SK-N-MC (cell line): Measurements from ENCODE around the gene FCMR.

Experiments used
- DNase-seq: peaks from one replicate; pipeline ENCODE4 v3.0.0-alpha.2; 2011; ENCODE audit warnings: low read depth, low spot score
- H3K27ac ChIP-seq: fragments of 200-600 bp; sonication (generic); 2 replicates; pipeline ENCODE4 v1.5.1; 2016; ENCODE audit warnings: mixed run types
- H3K36me3 ChIP-seq: fragments of 200-600 bp; sonication (generic); 2 replicates; pipeline ENCODE4 v1.6.1; 2017; ENCODE audit warnings: antibody characterized with exemption, low read length, mixed read lengths; ENCODE audit not compliant: insufficient read depth
- H3K4me3 ChIP-seq: fragments of 200-600 bp; sonication (generic); 2 replicates; pipeline ENCODE4 v1.5.1; 2016
- H3K9ac ChIP-seq: fragments of 200-600 bp; sonication (generic); 2 replicates; pipeline ENCODE4 v1.8.0; 2017; ENCODE audit warnings: mixed run types, mixed read lengths; ENCODE audit not compliant: insufficient read length
- H3K9me3 ChIP-seq: fragments of 200-600 bp; sonication (generic); 2 replicates; pipeline ENCODE4 v1.6.1; 2017; ENCODE audit warnings: low read depth, mild to moderate bottlenecking, antibody characterized with exemption, low read length, moderate library complexity, mixed read lengths
- EZH2 ChIP-seq: fragments of 200-600 bp; sonication (generic); IDR thresholded peaks from one replicate; pipeline ENCODE4 v1.6.1; 2017; ENCODE audit warnings: antibody characterized with exemption
- FOXP2 ChIP-seq: optimal IDR thresholded peaks from 2 replicates; pipeline ENCODE3; 2011; ENCODE audit warnings: mild to moderate bottlenecking, moderate library complexity; ENCODE audit not compliant: insufficient read depth; ENCODE audit errors: extremely low read length, control extremely low read depth
- POLR2AphosphoS5 ChIP-seq: IDR thresholded peaks from 2 replicates; pipeline ENCODE4 v1.6.1; 2012; ENCODE audit warnings: mild to moderate bottlenecking, low read depth, low read length, borderline replicate concordance

Gene FCMR

DNA sequence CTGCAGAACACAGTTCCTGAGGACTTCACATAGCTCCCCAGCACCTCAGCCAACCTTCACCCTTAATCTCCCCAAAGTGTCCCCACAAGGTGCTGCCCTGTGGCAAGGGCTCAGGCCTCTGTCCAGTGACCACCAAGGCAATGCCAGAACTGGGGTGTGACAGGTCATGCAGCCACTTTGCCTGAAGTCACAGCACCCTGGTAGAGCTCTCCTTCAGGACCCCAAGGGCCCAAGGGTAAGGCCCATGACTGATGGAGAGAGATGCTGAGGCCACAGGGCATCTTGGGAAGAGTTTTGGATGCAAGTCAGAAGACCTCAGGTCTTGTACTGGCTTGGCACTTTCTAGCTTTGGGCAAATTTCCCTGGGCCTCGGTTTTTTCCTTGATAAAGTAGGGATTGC lies 783 bp upstream of the FCMR start:
- no peak for DNase-seq
- Histone ChIP-seq H3K36me3 (no peaks in the 10 kb centered on the region), H3K9ac (no peak overlapping the region), H3K9me3 (no peaks in the 10 kb centered on the region), H3K27ac (no peak overlapping the region), H3K4me3 (no peak overlapping the region)
- no peak for TF ChIP-seq POLR2AphosphoS5
- TF ChIP-seq EZH2 = no peak
- no peak for TF ChIP-seq FOXP2

DNA sequence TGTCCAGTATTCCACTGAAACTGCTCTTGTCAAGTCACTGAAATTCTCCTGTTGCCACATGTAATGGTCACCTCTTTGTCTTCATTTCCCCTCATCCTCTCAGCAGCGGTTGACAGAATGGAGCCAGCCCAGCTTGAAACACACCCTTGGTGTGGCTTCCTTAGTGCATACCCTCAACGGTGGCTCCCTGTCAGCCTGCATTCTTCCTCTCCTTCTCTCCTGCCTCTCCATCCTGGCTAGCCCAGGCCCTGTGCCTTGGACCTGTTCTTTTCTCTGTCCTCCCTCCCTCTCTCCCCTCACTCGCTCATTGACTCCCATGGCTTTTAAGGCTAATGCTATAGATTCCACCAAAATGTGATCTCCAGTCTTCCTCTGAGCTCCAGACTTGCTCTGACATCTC lies 3.7 kb downstream of the FCMR start:
- DNase-seq = no peak
- no peak overlapping the region for H3K9ac ChIP-seq
- H3K36me3 ChIP-seq = no peaks in the 10 kb centered on the region
- H3K9me3 ChIP-seq = no peaks in the 10 kb centered on the region
- TF ChIP-seq FOXP2 (no peak), POLR2AphosphoS5 (no peak), EZH2 (no peak)
- H3K27ac ChIP-seq = no peak overlapping the region
- no peak overlapping the region for H3K4me3 ChIP-seq

DNA sequence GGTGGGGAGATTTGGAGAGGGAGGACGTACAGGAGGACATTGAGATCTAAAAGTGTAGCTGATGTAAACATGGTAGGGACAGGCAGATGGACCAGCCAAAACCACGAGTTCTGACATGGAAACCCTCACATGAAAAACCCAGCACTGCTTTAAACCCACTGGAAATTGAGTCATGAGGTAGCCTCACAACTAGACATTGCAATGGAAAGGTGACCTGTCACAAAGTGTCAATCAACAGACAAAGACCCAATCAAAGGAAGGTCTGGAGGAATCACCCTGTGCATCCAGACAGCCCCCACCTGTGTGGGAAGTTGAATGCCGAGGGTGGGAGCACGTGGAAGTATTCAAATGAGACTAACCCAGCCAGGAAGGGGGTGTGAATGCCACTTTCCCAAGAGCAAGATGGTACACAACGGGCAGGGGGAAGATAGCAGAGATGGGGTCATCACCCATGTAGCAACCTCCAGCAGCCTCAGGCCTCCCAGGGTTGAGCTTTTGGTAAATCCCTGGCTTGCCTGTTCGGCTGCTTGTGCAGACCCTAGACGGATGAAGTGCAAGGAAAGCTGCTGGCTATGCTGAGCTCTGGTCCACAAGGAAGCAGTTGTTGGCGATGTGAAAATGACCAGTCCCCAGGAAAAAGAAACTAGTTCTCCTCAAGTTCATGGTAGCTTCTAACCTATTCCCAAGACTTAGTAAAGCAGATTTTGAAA lies 5.6 kb downstream of the FCMR start:
- Histone ChIP-seq H3K9ac (no peak overlapping the region), H3K27ac (no peak overlapping the region), H3K9me3 (no peaks in the 10 kb centered on the region), H3K4me3 (no peak overlapping the region), H3K36me3 (no peaks in the 10 kb centered on the region)
- DNase-seq = no peak
- TF ChIP-seq FOXP2 = no peak
- no peak for TF ChIP-seq POLR2AphosphoS5

DNA sequence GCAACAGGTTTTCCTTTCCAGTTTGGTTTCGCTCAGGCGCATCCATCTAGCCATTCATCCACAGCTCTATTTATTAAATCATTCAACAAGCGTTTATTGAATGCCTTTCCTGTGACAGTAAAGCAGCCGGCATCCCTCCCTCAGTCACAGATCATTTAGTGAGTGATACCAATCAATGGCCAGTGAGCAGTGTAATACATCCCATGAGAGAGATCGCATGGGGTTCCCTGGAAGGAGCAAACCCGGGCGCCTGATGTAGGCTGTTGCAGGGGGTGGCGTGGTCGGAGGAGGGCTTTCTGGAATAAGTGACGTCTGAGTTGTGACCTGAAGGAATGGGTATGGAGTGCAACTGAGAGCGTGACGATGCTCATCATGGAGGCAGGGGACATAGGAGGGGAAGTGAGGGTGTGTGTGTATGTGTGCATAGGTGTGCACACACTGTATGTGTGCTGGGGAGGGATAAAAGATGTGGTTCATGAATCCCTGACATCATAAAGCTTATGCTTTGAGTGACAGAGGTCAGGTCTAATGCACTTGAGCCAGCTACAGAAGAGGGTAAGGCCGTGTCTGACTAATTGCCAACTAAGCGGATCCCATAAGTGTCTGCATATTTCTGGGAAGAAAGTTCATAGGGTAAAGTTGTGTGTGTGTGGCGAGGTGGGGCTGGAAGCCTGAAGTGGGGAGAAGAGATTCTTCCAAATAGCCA lies 6.6 kb downstream of the FCMR start:
- H3K9me3 ChIP-seq = no peaks in the 10 kb centered on the region

DNA sequence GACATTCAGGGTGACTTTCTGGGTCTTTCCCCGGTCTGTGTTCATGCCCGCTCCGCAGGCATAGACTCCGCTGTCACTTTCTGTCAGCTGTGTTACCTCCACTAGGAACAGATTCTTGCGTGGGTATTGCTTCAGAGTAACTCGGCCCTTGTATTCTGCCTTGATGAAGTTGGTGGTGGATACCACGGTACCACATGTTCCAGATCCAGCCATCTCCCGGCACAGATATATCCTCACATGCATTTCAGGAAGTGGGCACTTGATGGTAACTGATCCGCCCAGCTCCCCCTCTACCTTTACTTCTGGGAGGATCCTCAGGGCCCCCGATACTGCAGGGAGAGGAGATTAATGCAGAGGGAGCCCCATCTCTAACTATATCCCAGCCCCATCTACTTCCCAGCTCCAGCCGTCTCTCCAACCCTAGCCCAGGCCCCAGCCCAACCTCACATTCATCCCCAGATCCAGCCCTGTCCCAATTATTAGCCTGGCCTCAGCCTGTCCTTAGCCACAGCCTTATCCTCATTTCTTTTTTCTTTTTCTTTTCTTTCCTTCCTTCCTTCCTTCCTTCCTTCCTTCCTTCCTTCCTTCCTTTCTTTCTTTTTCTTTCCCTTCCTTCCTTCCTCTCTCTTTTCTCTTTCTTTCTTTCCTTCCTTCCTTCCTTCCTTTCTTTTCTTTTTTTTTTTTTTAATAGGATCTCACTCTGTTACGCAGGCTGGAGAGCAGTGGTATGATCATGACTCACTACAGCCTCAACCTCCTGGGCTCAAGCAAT lies 7.8 kb downstream of the FCMR start:
- no peak overlapping the region for H3K4me3 ChIP-seq
- no peaks in the 10 kb centered on the region for H3K36me3 ChIP-seq
- TF ChIP-seq POLR2AphosphoS5 = no peak
- TF ChIP-seq EZH2 = no peak
- no peak for TF ChIP-seq FOXP2
- no peak overlapping the region for H3K9ac ChIP-seq
- DNase-seq = no peak
- no peak overlapping the region for H3K27ac ChIP-seq
- H3K9me3 ChIP-seq = no peaks in the 10 kb centered on the region

More for the DNA sequence above, 6.6 kb downstream of the FCMR start:
- no peak overlapping the region for H3K4me3 ChIP-seq
- DNase-seq = no peak
- H3K36me3 ChIP-seq = no peaks in the 10 kb centered on the region
- H3K27ac ChIP-seq = no peak overlapping the region
- TF ChIP-seq EZH2 = no peak
- no peak overlapping the region for H3K9ac ChIP-seq

DNA sequence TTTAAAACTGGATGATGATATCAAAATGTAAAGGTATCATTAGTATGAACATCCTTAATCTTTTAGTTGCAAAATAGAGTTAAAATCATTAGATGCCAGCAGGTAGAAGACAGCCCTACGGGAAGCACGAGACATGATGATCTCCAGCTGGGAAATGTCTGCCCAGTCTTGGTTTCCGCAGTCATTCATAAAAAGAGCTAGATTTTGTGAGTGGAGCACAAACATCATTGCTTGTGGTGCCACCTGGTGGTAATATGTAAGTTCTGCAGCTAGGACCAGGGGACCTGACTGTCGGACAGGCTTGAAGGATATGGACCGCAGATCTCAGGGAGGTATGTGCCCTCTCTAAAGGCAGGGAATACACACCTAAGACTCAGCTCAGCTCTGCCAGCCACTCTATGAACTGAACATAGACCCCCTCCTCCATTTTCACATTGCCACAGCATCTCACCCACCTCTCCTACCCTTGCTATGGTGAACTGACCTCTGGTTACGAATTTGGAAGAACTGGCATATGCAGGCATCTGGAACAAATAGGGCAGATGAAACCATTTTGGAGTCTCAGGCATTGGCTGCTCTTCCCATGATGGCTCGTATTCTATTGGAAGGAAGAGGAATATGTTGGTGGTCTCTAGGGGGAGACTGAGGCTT lies 9.2 kb downstream of the FCMR start:
- H3K4me3 ChIP-seq = no peak overlapping the region
- no peak overlapping the region for H3K9ac ChIP-seq
- H3K27ac ChIP-seq = no peak overlapping the region
- H3K36me3 ChIP-seq = no peaks in the 10 kb centered on the region
- no peaks in the 10 kb centered on the region for H3K9me3 ChIP-seq
- TF ChIP-seq EZH2 (no peak), FOXP2 (no peak), POLR2AphosphoS5 (no peak)
- DNase-seq = no peak

DNA sequence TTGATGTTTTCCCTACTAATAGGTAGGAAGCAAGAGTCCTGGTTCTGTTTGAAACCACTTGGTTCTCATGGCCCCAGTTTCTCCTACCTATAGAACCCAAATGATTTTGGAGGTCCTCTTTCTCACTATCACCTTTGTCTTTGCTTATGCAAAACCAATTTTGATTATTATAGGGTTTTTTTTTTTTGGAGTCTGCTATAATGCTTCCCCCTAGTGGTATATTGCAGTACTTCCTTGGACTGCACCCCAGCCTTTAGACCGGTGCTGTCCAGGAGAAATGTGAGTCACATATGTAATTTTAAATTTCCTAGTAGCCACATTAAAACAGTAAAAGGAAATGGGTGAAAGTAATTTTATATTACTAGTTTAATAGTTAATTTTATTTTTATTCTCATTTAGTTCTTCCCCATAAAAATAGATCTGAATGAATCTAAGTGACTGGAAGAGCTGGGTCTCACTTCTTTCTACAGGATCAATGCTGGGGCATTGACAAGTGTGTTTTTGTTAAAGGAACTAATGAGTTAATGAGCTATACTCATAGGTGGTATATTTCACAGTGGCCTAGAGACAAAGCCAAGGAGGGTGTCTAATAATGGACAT lies 10.6 kb downstream of the FCMR start:
- TF ChIP-seq FOXP2 = no peak
- no peak for TF ChIP-seq EZH2
- DNase-seq = no peak
- Histone ChIP-seq H3K27ac (no peak overlapping the region), H3K4me3 (no peak overlapping the region), H3K9ac (no peak overlapping the region), H3K9me3 (no peaks in the 10 kb centered on the region), H3K36me3 (no peaks in the 10 kb centered on the region)

DNA sequence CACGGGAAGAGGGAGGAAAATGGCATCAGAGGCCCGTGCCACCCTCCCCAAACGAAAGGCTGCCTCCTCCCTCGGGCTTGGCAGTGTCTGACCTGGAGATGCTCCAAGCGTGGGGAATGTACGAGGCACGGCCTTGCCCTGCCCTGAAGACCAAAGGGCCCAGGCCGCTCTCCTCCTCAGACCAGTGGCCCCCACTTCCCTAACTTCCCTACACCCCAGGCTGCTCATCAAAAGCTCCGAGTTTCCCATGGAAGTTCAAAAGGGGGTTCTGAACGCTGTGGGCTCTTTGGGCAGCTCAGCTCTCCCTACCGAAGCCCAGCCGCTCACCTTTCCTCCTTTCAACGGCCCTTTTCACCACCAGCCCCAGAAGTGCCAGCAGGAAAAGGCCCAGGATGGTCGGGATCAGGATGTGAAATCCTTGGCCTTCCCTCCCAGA lies 11.8 kb downstream of the FCMR start:
- no peak overlapping the region for H3K27ac ChIP-seq
- H3K4me3 ChIP-seq = peak overlapping the region; percentile 69
- no peak for DNase-seq
- H3K9ac ChIP-seq = no peak overlapping the region
- H3K9me3 ChIP-seq = no peaks in the 10 kb centered on the region
- TF ChIP-seq EZH2 (no peak), POLR2AphosphoS5 (no peak), FOXP2 (no peak)
- H3K36me3 ChIP-seq = no peaks in the 10 kb centered on the region
